Upper lobe of left lung (tissue), 6 donors: ENCODE results near the gene C1QTNF5. TPM values are rescaled to one million over a fixed set of nuclear protein-coding genes. Genes with fewer than 3 reads are reported as not detected.

Experiments used
- ATAC-seq, 2 donors: fragments of 200-7000 bp; cut with Tn5 transposase; one replicate each; pipeline ENCODE4 v1.9.1; 2022; ENCODE audit warnings: mild to moderate bottlenecking in 2 of 2, moderate library complexity in 2 of 2; ENCODE audit not compliant: low FRiP score in 2 of 2
- DNase-seq, 2 donors: peaks; one replicate each; pipeline ENCODE4 v3.0.0-alpha.2; 2019 to 2020
- H3K27ac ChIP-seq, 4 donors: fragments of 200-600 bp; sonication (generic); one replicate each; pipeline ENCODE4 v1.5.1; 2016 to 2019
- H3K27me3 ChIP-seq, 4 donors: fragments of 200-600 bp; sonication (generic); one replicate each; pipeline ENCODE4 v1.5.1; 2017 to 2019
- H3K36me3 ChIP-seq, 4 donors: fragments of 200-600 bp; sonication (generic); one replicate each; pipeline ENCODE4 v1.5.1; 2016 to 2019
- H3K4me1 ChIP-seq, 4 donors: fragments of 200-600 bp; sonication (generic); one replicate each; pipeline ENCODE4 v1.5.1; 2018 to 2019
- H3K4me3 ChIP-seq, 4 donors: fragments of 200-600 bp; sonication (generic); one replicate each; pipeline ENCODE4 v1.5.1; 2017 to 2019; ENCODE audit warnings: mild to moderate bottlenecking in 2 of 4, moderate library complexity in 1 of 4
- H3K9me3 ChIP-seq, 4 donors: fragments of 200-600 bp; sonication (generic); one replicate each; pipeline ENCODE4 v1.5.1; 2018 to 2019
- EP300 ChIP-seq, 4 donors: sonication (generic); formaldehyde crosslinking; IDR thresholded peaks; one replicate each; pipeline ENCODE4 v1.5.1; 2017; ENCODE audit warnings: antibody characterized with exemption in 4 of 4, control low read depth in 2 of 4
- POLR2A ChIP-seq, 4 donors: fragments of 450-650 bp; IDR thresholded peaks; one replicate each; pipeline ENCODE4 v1.5.1; 2016 to 2017; ENCODE audit warnings: antibody characterized with exemption in 4 of 4, mild to moderate bottlenecking in 2 of 4
- POLR2AphosphoS5 ChIP-seq, 2 donors: sonication (generic); formaldehyde crosslinking; IDR thresholded peaks; one replicate each; pipeline ENCODE4 v1.5.1; 2017; ENCODE audit warnings: antibody characterized with exemption in 2 of 2
- WGBS, 2 donors: methylation state at CpG; one replicate each; pipeline ENCODE4 v1.1.5; 2017 to 2018; 5-methylcytosine and 5-hydroxymethylcytosine counted together
- total RNA-seq, 6 donors: library from RNA; depleted of rRNA in 4 of 6; stranded (reverse); fragments of >200 nt in 4 of 6; gene quantifications; one replicate each; pipeline versions ENCODE4 v1.1.0 to v1.2.1, GENCODE V29; 2016 to 2021
- TF ChIP-seq, protein P1 (sequence below), 6 experiments: fragments of 450-650 bp in 4 of 6; fragments of 200-600 bp in 2 of 6; sonication (generic) in 2 of 6; IDR thresholded peaks; one replicate each; pipeline ENCODE4 v1.5.1; 2016 to 2019; ENCODE audit warnings: antibody characterized with exemption in 6 of 6
- donor health status: DM: no; HTN: no; CAD: no; lungs with moderate emphysema.
- donor health status: DM: no; HTN: yes; CAD: no; lungs with severe emphysema.

The C1QTNF5 gene
- total RNA-seq, 6 donors from 2014 or later, result 10.5 to 57.2 (median 26.4) TPM

DNA sequence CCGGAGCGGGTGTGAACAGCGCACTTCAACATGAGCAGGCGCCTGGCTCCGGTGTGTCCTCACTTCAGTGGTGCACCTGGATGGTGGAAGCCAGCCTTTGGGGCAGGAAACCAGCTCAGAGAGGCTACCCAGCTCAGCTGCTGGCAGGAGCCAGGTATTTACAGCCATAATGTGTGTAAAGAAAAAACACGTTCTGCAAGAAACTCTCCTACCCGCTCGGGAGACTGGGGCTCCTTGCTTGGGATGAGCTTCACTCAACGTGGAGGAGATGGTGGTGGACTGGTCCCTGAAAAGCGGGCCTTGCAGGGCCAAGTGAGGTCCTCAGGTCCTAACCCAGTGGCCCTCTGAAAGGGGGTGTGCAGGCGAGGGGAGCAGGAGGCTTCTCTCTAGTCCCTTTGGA lies 31.3 kb downstream of the C1QTNF5 start:
- Histone ChIP-seq H3K9me3 (no peaks in the 10 kb centered on the region), H3K4me3 (no peak overlapping the region), H3K27me3 (no peaks in the 10 kb centered on the region), H3K27ac (peak overlapping the region in 1 of 4 donors; percentile 20), H3K36me3 (peaks cover 0 to 74% (median 9%) of the 10 kb centered on the region in 4 donors), H3K4me1 (peaks cover 0 to 6% (median 0%) of the 10 kb centered on the region in 4 donors)
- no peak for ATAC-seq
- 89 to 94% methylated on average over 6 to 11 of the region's 11 CpGs for WGBS, 2 donors
- TF ChIP-seq, protein P1, sequence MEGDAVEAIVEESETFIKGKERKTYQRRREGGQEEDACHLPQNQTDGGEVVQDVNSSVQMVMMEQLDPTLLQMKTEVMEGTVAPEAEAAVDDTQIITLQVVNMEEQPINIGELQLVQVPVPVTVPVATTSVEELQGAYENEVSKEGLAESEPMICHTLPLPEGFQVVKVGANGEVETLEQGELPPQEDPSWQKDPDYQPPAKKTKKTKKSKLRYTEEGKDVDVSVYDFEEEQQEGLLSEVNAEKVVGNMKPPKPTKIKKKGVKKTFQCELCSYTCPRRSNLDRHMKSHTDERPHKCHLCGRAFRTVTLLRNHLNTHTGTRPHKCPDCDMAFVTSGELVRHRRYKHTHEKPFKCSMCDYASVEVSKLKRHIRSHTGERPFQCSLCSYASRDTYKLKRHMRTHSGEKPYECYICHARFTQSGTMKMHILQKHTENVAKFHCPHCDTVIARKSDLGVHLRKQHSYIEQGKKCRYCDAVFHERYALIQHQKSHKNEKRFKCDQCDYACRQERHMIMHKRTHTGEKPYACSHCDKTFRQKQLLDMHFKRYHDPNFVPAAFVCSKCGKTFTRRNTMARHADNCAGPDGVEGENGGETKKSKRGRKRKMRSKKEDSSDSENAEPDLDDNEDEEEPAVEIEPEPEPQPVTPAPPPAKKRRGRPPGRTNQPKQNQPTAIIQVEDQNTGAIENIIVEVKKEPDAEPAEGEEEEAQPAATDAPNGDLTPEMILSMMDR (IDR thresholded peaks at IDR 0.05), result no peak
- TF ChIP-seq POLR2A (IDR thresholded peaks at IDR 0.05), result no peak
- TF ChIP-seq EP300 (IDR thresholded peaks at IDR 0.05), result no peak
- TF ChIP-seq POLR2AphosphoS5 (IDR thresholded peaks at IDR 0.05), result no peak
- DNase-seq, result peak in 1 of 2 donors; percentile 27

DNA sequence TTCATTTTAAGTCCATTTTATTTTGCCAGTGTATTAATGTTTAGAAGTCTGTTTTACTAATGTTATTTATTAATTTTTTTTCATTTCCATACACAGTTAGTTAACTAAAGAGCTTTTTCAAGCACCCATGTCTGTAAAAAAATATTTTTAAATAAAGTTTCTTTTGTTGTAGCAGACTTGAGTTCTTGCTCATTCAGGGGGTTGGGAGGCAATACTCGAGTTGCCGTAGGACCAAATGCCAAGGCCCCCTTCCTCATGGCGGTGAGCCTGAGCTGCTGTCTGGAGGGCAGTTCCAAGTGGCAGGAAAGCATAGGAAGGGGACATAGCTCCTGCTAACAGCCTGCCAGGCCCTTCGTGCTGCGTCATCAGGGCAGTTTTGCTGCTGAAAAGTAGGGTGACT lies 32.7 kb downstream of the C1QTNF5 start:
- DNase-seq (no peak), ATAC-seq (no peak)
- Histone ChIP-seq H3K4me3 (no peak overlapping the region), H3K4me1 (peaks cover 0 to 6% (median 0%) of the 10 kb centered on the region in 4 donors), H3K27ac (no peak overlapping the region), H3K27me3 (no peaks in the 10 kb centered on the region), H3K36me3 (peaks cover 0 to 76% (median 22%) of the 10 kb centered on the region in 4 donors), H3K9me3 (no peaks in the 10 kb centered on the region)
- 69 to 79% methylated on average over 5 of the region's 5 CpGs for WGBS, 2 donors
- TF ChIP-seq, protein P1 (IDR thresholded peaks at IDR 0.05), result no peak
- TF ChIP-seq POLR2AphosphoS5 (IDR thresholded peaks at IDR 0.05) (no peak), POLR2A (IDR thresholded peaks at IDR 0.05) (no peak), EP300 (IDR thresholded peaks at IDR 0.05) (no peak)

DNA sequence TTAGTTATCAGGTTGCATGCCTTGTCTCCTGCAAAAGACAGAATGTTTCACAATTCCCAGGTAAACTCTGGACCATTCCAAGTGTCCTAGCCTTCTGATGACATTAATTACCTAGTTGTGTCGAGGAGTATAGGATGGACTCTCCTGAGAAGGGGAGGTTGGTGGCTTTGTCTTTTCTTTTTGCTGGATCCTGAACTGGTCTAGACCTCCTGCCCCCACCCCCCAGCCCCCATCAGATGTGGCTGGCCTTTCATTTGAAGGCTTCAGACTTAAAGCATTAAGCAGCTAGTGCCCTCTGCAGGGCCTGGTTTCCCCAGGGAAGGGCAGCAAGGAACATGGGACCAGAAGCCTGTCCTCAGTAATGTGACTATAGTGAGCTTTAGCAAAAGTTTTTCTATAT lies 33.5 kb downstream of the C1QTNF5 start:
- no peak for ATAC-seq
- Histone ChIP-seq H3K4me3 (no peak overlapping the region), H3K27me3 (no peaks in the 10 kb centered on the region), H3K9me3 (no peaks in the 10 kb centered on the region), H3K36me3 (peaks cover 2 to 76% (median 30%) of the 10 kb centered on the region in 4 donors), H3K4me1 (peaks cover 0 to 6% (median 0%) of the 10 kb centered on the region in 4 donors), H3K27ac (peak overlapping the region in 2 of 4 donors; percentile 7 to 15)
- no peak for DNase-seq
- 88 to 100% methylated on average over 1 of the region's 1 CpG for WGBS, 2 donors
- TF ChIP-seq POLR2A (IDR thresholded peaks at IDR 0.05), result no peak
- TF ChIP-seq POLR2AphosphoS5 (IDR thresholded peaks at IDR 0.05), result no peak
- no peak for TF ChIP-seq EP300 (IDR thresholded peaks at IDR 0.05)
- TF ChIP-seq, protein P1 (IDR thresholded peaks at IDR 0.05), result no peak

DNA sequence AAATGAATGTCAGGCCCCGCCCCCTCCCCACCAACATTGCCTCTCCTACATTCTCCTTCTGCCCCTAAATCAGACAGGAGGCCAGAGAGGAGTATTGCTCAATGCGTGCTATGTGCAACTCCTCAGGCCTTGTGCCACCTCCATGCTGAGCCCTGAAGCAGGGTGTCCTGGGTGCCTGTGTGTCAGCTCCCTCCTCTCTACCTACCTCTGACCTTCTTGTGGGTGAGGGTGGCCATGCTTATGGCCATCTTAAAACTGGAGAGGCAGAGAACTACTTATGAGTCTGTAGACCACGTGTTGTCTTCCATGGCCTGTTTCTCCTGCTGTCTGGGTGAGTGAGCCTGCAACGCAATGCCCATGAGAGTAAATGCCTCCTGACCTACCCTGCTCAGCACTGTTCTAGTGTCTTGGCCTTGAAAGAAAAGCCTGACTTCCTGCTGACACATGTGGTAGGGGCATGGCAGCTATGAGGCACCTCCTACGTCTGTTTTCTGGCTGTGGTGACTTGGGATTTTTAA lies 34.3 kb downstream of the C1QTNF5 start:
- H3K27ac ChIP-seq, result peak overlapping the region in 3 of 4 donors; percentile 7 to 40 (median 26)
- peaks cover 0 to 6% (median 0%) of the 10 kb centered on the region in 4 donors for H3K4me1 ChIP-seq
- H3K36me3 ChIP-seq, result peaks cover 4 to 76% (median 36%) of the 10 kb centered on the region in 4 donors
- DNase-seq (no peak), ATAC-seq (peak; percentile 11 to 19)
- H3K27me3 ChIP-seq, result no peaks in the 10 kb centered on the region
- no peak overlapping the region for H3K4me3 ChIP-seq
- WGBS, 2 donors, result 72 to 73% methylated on average over 3 to 5 of the region's 5 CpGs
- H3K9me3 ChIP-seq, result no peaks in the 10 kb centered on the region
- TF ChIP-seq, protein P1 (IDR thresholded peaks at IDR 0.05), result no peak
- TF ChIP-seq POLR2A (IDR thresholded peaks at IDR 0.05) (no peak), EP300 (IDR thresholded peaks at IDR 0.05) (no peak), POLR2AphosphoS5 (IDR thresholded peaks at IDR 0.05) (no peak)
